ENCODE data around the gene DEGS2.

GRCh38 chr14:100170880-100171279, 11.4 kb upstream of the DEGS2 start:
- TF ChIP-seq ZNF112 (tag by site-specific recombination; IDR thresholded peaks at IDR 0.05) (no peak), GLIS2 (tag by site-specific recombination; IDR thresholded peaks at IDR 0.05) (no peak), REST (tag by site-specific recombination; IDR thresholded peaks at IDR 0.05) (no peak), PATZ1 (tag by site-specific recombination; IDR thresholded peaks at IDR 0.05) (no peak), CTCF (tag by site-specific recombination; IDR thresholded peaks at IDR 0.05) (no peak), ZNF174 (tag by site-specific recombination; IDR thresholded peaks at IDR 0.05) (no peak), ZNF155 (tag by site-specific recombination; IDR thresholded peaks at IDR 0.05) (no peak), ZNF658 (tag by site-specific recombination; IDR thresholded peaks at IDR 0.05) (no peak), PRDM10 (tag by site-specific recombination; IDR thresholded peaks at IDR 0.05) (no peak), ELK4 (IDR thresholded peaks at IDR 0.05; ENCODE audit: borderline replicate concordance, low read depth, low read length) (no peak), ZNF549 (tag by site-specific recombination; IDR thresholded peaks at IDR 0.05) (no peak), ZNF585B (tag by site-specific recombination; IDR thresholded peaks at IDR 0.05) (no peak), ZNF211 (tag by site-specific recombination; IDR thresholded peaks at IDR 0.05; ENCODE audit: low read depth) (no peak)

Data from HEK293 (cell line).